ENCODE measurements around the gene GPRIN1.

GPRIN1 gene

DNA sequence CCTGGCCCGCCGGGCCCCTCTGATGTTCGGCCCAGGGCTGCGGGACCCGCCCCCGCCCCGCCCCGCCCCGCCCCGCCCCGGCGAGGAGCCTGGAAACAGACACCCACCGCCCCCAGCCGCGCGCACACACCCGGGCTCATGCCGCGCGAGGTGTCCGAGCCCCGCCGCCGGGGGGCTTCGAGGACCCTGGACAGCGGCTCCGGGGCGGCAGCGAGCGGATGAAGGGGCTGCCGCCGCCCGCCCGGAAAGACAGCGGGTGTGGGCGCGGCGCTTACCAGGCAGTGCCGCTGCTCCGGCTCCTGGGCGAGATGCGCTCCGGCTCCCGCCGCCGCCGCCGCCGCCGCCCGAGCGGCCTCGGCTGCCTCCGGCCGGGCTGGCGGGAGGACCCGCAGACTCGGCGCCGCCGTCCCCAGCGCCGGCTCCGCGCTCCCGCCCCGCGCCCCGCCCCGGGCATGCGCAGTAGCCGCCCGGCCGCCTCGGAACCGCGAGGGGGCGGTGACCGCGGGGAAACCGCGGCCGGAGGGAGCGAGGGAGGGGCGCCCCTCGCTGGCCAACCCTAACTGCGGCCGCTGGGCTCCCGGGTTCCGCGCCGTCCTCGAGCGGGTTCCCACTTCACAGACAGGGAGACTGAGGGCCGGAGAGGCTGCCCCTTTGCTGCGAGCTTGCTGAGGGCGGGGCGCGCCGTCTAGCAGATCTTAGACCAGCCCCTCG is at the start of gene GPRIN1:
Gene GPRIN1 (minus strand): TSS at position 433 of the 711 bp plus-strand sequence. CDS start 10,322 bp downstream, outside the sequence.
- DNase-seq = peak; percentile 59

DNA sequence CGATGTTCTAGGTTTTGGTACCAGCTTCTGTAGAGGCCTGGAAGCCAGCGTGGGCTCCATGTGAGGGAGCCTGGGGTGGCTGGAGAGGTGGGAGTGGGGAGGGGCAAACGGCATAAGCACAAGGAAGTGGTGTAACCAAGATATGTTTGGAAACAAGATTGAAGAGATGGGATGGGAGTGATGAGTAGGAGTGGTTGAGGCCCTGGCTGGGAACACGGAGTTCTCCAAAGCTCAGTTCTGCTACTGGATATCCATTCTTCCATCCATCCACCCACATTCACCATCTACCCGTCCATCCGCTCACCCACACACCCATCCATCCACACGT is 49.5 kb upstream of the GPRIN1 start:
- DNase-seq = no peak

DNA sequence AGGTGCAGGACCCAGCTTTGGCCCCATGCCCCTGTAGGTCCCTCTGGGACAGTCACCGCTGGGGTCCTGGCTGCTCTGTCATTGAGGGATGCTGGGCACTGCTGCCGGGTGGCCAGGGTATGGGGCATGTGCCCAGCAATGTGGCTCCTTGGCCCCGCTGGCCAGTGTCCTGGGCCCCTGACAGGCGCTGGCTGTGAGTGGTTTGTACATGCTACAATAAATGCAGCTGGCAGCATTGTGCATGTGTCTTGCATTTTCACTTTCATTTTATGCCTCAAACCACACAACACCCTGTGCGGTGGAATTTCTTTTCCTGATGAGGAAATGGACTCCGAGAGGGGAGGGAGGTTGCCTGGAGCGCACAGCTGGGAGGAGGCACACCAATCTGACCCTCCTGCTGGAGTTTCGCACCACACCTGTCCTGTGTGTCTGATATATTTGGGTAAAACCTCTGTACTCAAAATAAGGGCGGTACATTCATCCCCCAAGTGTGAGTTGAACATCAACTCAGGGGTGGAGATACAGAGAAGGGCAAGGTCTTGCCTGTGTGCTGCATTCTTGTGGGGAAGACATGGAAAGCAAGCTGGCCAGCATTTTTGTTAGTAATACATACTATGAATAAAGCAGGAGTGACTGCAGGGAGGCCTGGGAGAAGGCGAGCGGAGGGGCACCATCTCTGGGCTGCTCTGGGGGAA is 49.0 kb upstream of the GPRIN1 start:
- DNase-seq = no peak

DNA sequence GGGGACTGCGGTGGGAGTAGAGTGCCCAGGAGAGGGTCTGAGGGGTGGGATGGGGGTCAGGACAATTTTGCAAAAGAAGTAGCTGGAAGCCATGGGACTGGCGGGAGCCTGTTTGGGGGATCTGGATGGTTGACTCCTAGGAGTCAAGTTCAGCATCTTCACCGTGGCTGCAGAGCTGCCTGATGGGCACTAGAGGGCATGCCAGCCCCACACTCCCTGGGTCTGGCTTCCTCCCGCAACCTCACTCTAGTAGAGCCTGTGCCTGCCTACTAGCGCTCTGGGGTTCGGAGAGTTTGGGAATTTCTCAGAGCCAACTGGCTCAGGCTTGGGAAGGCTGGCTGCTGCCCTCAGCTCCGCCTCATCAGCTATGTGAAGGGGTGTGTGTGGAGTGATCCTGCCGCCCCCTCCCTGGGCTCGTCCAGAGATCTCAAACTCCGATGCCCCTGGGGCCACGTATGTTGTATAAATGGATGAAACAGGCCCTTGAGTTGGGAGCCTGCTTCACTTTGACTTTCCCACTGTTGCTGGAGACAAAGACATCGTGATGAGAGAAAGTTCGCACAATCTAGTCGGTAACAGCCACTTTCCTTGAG is 48.1 kb upstream of the GPRIN1 start:
- DNase-seq = peak; percentile 63

DNA sequence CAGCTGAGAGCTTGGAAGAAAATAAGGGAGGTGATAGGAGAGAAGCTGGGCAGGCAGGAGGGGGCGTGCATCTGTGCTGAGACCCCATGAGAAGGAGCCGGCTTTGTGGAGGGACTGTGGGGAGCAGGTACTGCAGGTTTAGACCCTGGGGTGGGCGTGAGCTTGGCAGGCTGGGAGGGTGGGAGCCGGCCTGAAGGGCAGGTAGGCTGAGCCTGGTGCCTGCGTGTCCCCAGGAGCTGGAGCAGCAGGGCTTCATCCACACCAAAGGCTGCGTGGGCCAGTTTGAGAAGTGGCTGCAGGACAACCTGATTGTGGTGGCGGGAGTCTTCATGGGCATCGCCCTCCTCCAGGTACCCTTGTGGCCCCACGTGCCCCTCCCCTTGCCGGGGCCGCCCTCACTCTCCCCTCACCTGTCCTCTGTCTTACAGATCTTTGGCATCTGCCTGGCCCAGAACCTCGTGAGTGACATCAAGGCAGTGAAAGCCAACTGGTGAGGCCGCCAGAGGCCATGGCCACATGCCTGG is 46.6 kb upstream of the GPRIN1 start:
- no peak for DNase-seq

DNA sequence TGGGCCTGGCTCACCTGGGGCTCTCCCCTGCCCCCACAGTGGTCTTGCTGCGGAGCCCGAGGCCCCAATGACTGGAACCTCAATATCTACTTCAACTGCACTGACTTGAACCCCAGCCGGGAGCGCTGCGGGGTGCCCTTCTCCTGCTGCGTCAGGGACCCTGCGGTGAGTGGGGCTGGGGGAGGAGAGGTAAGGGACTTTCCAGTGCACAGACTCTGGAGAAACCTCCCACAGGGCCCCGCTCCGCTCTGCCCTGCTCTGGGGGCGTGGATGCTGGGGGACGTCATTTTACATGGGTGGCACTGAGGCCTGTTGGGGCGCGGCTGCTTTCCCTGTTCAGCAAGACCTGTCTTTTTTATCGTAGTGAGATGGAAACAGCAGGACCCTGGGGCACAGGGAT is 44.9 kb upstream of the GPRIN1 start:
- DNase-seq = no peak

DNA sequence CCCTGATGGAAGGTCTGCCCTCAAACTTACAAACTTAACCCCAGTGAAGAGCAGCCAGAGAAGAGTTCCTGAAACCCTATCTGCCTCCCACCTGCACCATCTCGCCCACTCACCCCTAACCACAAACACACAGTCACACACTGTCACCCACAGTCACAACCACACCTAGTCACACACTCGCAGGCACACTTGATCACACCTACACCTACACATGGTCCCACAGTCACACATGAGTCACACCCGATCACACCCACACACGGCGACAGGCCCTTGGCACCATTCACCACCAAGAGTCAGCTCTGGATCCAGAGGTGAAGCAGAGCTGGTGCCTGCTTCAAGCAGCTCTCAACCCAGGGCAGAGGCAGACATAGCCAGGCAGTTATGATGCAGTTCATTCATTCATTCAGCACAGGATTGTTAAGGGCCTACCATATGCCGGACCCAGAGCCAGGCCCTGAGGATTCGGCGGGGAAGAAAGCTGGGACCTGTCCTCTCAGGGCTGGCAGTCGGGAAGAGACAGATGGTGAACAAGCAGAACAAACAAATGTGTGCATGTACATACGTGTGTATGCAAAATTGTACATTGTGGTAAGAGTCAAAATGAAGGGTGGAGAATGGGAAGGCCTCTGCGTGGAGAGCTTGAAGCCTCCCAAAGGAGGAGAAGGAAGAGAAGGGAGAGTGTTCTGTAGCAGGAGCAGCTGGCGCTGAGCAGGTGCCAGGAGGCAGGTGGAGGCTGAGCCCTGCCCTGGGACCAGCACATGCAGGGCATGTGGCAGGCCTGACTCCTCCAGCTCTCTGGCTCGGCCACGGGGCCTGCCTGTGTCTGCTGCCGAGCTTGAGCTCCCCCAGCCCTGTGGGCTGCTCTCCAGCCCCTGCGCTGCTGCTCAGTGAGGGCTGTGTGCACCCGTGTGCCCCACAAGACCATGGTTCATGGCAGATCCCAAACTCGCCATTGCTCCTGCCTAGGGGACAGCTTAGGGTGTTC is 43.7 kb upstream of the GPRIN1 start:
- no peak for DNase-seq

DNA sequence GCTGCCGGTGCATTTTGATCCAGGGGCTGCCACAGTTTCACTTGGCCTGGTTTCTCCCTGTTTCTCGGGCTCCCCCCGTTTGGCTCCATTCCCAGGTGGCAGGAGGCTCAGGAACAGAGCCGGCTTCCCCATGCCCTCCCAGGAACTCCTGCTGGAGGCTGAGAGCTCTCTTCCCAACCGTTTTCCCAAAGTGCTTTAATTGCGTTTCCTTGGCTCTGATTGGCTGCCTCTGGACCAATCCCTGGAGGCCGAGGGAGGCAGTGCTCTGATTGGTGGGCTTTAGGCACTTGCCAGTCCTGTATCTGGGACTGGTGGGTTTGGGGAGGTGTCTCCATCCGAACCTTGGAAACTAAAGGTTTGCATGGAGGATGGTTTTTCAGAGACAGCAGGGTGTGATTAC is 42.2 kb upstream of the GPRIN1 start:
- DNase-seq = no peak

DNA sequence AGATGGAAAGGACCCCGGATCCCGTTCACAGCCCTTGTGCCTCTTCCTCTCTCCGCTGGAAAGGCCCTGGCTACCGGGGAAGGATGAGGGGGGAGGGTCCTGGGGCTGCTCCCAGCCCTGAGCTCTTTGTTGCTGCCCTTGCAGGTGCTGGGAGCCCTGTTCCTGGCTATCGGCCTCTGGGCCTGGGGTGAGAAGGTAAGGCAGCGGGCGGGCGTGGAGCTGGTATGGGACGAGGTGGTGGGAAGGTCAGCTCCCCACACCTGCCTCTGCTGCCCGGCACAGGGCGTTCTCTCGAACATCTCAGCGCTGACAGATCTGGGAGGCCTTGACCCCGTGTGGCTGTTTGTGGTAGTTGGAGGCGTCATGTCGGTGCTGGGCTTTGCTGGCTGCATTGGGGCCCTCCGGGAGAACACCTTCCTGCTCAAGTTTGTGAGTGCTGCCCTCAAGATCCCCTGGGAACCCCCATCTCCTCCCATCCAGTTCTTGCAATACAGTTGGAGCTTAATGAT is 41.6 kb upstream of the GPRIN1 start:
- no peak for DNase-seq

DNA sequence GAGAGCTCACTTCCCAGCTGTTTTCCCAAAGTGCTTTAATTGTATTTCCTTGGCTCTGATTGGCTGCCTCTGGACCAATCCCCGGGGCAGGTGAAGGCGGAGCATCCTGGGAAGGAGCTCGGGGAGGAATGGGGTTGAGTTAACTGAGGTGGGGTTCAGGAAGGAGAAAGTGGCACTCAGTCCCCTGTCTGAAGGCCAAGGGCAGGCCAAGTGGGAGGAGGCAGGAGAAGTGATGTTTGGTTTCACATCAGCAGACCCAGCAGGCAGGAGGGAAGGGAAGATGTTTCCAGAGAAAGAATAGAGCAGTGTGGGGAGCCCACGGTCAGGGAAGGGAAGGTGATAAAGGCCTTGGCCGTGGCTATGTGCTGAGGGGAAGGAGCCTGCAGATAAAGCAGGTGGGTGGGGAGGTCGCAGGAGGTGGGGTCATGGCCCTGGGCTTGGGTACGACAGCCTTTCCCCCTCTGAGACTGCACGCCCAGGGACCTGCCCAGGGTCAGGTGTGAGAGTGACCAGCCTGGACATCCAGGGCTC is 40.5 kb upstream of the GPRIN1 start:
- DNase-seq = no peak

DNA sequence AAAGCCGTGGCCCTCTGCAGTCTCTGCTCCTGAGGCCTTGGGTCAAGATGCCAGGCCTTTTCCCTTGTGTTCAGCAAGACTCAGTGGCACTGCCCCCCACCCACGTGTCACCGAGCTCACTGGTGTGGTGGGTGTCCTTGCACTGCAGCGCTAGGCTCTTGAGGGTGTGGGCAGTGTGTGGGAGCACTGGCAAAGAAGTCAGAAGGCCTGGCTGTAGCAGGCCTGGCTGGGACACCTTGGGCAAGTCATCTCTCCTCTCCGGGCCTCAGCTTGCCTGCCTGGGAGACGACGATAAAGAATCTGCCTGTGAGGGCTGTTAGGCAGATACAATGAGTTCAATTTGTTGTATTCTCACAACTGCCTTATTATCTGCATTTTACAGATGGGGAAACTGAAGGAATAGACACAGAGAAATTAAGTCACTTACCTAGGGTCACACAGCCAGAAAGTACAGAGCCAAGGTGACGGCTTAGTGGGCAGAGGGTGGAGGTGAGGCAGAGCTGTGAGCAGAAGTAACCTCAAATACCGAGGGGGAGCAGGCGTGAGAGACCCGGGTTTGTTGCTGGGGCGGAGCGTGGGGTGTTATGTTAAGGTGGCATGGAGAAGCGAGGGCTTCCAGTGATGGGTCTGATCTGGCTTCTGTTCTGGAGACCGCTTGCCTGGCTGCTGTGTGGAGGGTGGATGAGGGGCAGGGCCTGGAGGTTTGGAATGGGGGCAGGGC is 38.7 kb upstream of the GPRIN1 start:
- DNase-seq = no peak

DNA sequence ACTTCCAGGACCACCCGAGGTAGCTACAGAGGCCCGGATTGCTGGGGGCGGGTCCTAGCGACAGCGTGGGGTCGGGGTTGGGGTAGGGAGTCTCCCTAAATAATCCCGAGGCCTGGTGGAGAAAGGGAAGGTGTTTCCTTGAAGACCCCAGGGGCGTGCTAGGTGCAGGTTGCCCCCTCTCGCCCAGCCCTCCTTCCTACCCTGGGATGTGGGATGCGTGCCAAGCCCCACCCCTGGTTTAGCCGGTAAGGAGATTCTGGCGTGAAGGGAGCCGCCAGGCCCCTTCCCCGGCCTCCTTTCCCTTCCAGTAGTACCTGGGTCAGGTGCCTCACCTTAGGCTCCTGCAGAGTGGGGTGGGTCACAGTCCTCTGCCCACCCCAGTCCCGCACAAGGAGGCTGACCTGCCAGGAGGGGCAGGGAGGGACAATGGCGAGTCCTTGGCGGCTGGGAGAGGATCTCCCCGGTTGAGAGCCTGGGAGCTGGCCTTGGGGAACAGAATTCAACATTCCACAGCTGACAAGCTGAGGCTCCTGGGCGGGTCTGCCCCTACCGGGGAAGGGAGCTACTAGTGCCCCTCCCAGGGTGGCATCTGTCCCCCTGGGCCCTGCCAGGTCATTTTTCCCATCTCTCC is 38.0 kb upstream of the GPRIN1 start:
- DNase-seq = peak; percentile 36

DNA sequence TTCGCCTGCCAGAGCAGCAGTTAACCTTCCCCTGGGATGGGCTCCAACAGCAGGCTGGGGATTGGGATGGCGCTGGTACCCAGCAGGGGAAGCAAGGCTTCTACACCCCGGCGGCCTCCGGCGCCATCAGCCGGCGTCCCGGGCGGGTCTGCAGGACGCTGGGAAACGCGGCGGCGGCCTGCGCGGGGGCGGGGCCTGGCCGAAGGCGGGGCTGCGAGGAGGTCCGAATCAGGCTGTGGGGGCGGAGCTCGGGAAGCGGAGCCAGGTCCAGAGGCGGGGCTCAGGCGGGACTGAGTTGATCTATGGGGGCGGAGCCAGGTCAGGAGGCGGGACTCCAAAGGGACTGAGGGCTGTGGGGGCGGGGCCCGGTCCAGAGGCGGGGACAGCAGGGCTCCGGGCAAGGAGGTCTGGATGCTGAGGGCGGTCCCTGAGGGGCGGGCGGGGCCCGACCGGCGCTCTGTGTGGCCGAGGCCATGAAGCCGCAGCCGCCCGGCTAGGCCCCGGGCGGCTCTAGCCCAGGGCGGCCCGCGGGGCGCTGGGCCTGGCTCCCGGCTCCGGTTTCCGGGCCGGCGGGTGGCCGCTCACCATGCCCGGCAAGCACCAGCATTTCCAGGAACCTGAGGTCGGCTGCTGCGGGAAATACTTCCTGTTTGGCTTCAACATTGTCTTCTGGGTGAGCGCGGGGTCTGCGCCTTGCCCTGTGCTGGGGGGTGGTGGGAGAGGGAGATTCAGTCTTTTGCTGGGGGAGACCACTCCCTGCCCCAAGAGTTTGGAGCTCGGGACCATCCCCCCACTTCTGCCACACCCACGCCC is 37.3 kb upstream of the GPRIN1 start, which contains the start of gene TSPAN17:
Gene TSPAN17 (plus strand): TSS at position 455 of the 813 bp plus-strand sequence. CDS start 132 bp downstream, at position 587.
- DNase-seq = peak; percentile 98

DNA sequence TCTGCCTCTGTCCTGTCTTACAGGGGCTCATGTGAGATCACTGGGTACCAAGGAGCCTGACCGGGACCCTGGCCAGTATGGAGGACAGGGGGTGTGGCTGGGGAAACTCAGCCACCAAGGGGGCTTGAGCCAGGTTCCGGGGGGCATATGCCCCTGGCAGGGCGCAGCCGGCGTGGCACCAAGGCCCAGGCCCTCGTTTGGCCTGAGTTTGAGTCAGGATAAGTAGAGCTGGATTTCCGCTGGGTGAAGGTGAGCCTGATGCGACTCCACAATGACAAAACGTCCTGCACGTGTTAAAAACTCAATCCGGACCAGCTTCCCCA is 36.7 kb upstream of the GPRIN1 start:
- no peak for DNase-seq

DNA sequence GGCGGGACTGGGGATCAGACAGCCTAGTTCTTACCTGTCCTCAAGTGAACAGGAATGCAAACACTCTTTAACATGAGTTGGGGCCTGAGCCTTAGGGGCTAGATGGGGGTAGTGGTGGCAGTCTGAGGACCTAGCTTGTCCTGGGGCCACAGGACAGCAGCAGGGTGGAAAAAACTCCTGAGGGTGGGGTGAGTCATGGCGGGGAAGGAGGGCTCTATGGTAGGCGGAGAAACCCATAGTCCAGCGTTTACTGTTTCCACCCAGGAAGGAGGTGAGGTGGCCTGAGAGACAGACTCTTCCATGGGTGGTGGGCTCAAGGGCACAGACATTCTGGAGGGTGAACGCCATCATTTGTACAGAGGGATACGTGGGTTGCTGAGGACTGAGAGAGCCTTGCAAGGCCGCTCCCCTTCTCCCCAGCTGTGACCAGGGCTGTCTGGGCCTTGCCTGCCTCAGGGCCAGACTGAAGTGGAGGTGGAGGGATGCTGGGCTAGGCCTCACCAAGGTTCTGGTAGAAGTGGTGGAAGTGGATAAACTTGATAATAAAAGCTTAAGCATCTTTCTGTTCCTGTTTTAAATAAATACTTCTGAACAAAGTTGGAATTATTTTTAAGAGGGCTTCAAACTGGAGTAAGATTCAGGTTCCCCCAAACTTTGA is 36.2 kb upstream of the GPRIN1 start:
- no peak for DNase-seq

DNA sequence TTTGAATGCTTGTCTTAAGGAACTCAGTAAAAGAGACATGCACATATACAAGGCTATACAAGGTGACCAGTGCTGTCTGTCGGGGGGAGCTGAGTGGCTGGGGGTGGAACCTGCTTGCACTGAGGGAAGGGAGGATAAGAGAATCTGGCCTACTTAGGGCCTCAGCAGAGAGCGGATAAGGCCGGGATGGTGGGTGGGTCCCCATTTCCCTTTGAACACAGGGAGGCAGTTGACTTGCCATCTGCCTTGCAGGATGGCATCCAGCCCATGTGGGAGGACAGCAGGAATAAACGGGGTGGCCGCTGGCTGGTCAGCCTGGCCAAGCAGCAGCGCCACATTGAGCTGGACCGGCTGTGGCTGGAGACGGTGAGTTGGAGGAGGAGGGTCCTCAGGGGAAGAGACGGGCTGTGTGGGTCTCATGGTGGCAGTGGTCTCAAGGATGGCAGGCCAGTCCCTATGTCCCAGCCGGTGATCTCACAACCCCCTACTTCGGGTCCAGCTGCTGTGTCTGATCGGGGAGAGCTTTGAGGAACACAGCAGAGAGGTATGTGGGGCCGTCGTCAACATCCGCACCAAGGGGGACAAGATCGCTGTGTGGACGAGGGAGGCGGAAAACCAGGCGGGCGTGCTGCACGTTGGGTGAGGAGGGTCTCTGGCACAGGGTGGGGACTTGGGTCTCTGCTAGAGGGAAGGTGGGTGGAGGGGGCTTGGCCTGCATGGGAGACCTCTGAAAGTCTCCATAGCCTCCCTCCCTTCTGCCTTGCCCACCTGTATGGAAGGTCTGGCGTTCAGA is 35.1 kb upstream of the GPRIN1 start:
- no peak for DNase-seq

DNA sequence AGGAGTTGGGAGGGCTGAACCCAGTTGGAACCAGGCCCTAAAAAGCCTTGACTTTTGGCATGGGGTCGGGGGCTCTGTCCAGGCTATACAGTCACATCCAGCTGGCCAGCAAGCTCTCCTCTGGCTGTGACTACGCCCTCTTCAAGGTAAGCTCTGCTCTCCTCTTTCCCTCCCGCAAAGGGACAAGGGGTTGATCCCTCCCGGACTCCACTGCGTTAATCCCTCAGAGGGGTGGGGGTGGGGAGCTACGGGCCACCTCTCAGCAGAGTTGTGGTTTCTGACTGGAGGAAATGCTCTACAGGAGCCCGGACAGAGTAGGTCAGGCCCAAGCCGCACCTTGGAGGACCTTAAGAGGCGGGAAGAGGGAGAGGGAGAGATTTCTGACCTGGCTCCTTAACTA is 34.3 kb upstream of the GPRIN1 start:
- DNase-seq = no peak

DNA sequence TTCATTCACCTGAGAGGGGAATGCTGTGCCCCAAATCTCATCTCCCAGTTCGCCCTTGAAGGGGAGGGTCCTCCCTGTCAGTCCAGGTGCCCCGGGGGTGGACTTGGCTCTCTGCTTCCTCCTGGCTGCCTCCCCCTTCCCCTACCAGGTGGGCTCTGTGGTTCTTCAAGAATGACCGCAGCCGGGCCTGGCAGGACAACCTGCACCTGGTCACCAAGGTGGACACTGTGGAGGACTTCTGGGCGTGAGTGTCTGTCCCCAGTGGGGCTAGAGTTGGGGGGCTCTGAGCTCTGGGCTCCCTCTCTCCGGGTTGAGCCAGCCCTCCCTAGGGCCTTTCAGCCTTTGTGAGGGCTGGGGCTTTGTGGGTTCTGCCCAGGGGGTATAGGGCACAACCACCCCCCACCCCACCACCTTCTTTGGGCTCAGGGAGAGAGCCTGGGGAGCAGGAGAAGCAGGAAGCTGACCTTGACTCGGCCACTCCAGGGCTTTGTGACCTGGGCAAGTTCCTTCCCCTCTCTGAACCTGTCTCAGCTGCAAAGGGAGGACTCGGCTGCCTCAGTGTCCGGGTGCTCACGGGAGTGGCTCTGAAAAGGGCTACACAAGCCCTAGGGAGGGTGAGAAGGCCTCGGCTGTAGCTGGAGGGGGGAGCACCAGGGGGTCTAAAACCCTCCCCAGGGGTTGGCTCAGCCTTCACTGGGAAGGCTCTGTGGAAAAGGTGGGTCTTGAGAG is 33.7 kb upstream of the GPRIN1 start:
- no peak for DNase-seq

All from fibroblast of skin of right biceps (primary cell).